Lower leg skin (tissue), 3 donors: ENCODE results near the gene PTGER1.

Experiments used
- CTCF ChIP-seq, 3 donors: fragments of 450-650 bp; IDR thresholded peaks; one replicate each; pipeline ENCODE4 v1.5.1; 2016; ENCODE audit warnings: antibody characterized with exemption in 3 of 3, mild to moderate bottlenecking in 3 of 3, moderate library complexity in 2 of 3
- POLR2A ChIP-seq, 2 donors: fragments of 450-650 bp; IDR thresholded peaks; one replicate each; pipeline ENCODE4 v1.6.1; 2016 to 2017; ENCODE audit warnings: antibody characterized with exemption in 2 of 2, mild to moderate bottlenecking in 1 of 2, moderate library complexity in 1 of 2

- TF ChIP-seq CTCF (IDR thresholded peaks at IDR 0.05), result no peak
- no peak for TF ChIP-seq POLR2A (IDR thresholded peaks at IDR 0.05)
Observed at GRCh38 chr19:14435320-14436050, 39.7 kb downstream of the PTGER1 start.
